HG03575 (cell line): ENCODE results near the gene DNAJC1.

Source experiments
- ATAC-seq: cut with Tn5 transposase; IDR thresholded peaks from one replicate; pipeline ENCODE4 v1.9.1; 2021; ENCODE audit not compliant: unreplicated experiment, insufficient number of reproducible peaks, low FRiP score; ENCODE audit errors: extremely low read depth

DNAJC1 gene

GRCh38 chr10:21811245-21811585 lies 192.3 kb downstream of the DNAJC1 start:
- ATAC-seq, result no peak

GRCh38 chr10:21810582-21811244 lies 192.8 kb downstream of the DNAJC1 start:
- ATAC-seq, result no peak

- ATAC-seq, result no peak
Observed at GRCh38 chr10:21808550-21808949, 195.0 kb downstream of the DNAJC1 start.

GRCh38 chr10:21807180-21807579 lies 196.3 kb downstream of the DNAJC1 start:
- no peak for ATAC-seq

- no peak for ATAC-seq
Observed at GRCh38 chr10:21803374-21803773, 200.2 kb downstream of the DNAJC1 start.

- ATAC-seq, result no peak
Observed at GRCh38 chr10:21801609-21802008, 201.9 kb downstream of the DNAJC1 start.

GRCh38 chr10:21797984-21798765 lies 205.4 kb downstream of the DNAJC1 start:
- no peak for ATAC-seq

GRCh38 chr10:21797533-21797932 lies 206.0 kb downstream of the DNAJC1 start:
- no peak for ATAC-seq

- no peak for ATAC-seq
Observed at GRCh38 chr10:21791276-21791675, 212.3 kb downstream of the DNAJC1 start.

GRCh38 chr10:21776883-21777282 lies 226.6 kb downstream of the DNAJC1 start:
- no peak for ATAC-seq

- no peak for ATAC-seq
Observed at GRCh38 chr10:21771219-21771618, 232.3 kb downstream of the DNAJC1 start.

GRCh38 chr10:21769041-21769440 lies 234.5 kb downstream of the DNAJC1 start:
- ATAC-seq, result no peak

GRCh38 chr10:21764466-21765189 lies 238.9 kb downstream of the DNAJC1 start:
- ATAC-seq, result no peak

GRCh38 chr10:21760332-21760731 lies 243.2 kb downstream of the DNAJC1 start:
- ATAC-seq, result no peak

- no peak for ATAC-seq
Observed at GRCh38 chr10:21759232-21759631, 244.3 kb downstream of the DNAJC1 start.

- no peak for ATAC-seq
Observed at GRCh38 chr10:21758696-21759095, 244.8 kb downstream of the DNAJC1 start.

GRCh38 chr10:21758239-21758638 lies 245.3 kb downstream of the DNAJC1 start:
- no peak for ATAC-seq

GRCh38 chr10:21757185-21757901 lies 246.2 kb downstream of the DNAJC1 start:
- ATAC-seq, result no peak

- no peak for ATAC-seq
Observed at GRCh38 chr10:21756707-21757106, 246.8 kb downstream of the DNAJC1 start.
